Measurements from ENCODE around the gene CLCN3.
A peak's percentile ranks its signal among the peaks of the same experiment; 100 is the strongest.
"Not testable (repeated sequence)": the region's sequence is repeated elsewhere in the genome, so short reads cannot be mapped to it uniquely, and the experiment has no call there.

The CLCN3 gene

DNA sequence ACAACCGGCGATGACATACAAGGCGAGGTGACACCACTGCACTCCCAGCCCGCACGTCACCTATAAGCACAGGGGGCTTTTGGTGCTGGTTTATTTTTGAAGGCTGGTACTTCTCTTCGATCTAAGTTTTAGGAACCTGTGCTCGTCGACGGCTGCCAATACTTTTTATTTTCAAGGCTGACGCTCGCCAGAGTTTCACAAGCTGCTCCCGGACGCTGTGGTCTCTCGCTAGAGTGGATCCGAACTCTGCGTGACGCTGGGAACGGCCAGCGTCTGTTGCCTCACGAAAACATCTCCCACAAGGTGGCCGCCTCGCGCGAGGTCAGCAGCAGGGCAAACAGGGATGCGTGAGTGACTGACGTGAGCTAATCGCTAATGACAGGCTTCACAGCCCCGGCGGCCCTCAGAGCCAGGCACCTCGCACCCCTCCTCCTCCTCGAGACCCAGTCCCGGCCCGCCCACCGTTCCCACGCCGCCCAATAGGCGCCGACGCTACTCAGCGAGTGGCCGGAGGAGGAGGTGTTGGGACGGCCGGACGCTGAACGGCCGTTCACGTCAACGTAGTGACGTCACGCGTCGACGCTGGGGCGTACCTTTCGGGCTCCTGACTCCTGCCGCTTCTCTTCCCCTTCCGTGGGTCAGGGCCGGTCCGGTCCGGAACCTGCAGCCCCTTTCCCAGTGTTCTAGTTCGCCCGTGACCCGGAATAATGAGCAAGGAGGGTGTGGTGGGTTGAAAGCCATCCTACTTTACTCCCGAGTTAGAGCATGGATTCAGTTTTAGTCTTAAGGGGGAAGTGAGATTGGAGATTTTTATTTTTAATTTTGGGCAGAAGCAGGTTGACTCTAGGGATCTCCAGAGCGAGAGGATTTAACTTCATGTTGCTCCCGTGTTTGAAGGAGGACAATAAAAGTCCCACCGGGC lies at the start of gene CLCN3:
CLCN3 (plus strand) TSS at position 621 of the 922 bp plus-strand sequence. CDS start 15,351 bp downstream, outside the sequence.
- peak; percentile 95 for DNase-seq

GRCh38 chr4:169571012-169571411 lies 49.4 kb upstream of the CLCN3 start:
- DNase-seq = not testable (repeated sequence)

DNA sequence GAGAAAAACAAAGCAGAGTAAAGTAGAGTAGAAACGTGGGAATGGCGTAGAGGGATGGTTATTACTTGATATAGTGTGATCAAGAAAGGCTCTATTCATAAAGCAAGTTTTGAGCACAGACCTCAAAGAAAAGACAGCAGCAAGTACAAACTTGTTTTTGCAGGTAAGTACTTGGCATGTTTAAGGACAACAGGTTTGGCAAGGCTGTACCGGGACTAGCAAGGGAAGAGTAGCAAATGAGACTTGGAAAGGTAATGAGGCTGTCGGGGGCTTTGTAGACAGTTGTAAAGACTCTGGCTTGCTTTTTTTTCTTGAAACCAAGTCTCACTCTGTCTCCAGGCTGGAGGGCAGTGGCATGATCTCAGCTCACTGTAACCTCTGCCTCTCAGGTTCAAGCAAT lies 48.9 kb upstream of the CLCN3 start:
- no peak for DNase-seq

GRCh38 chr4:169573889-169574288 lies 46.5 kb upstream of the CLCN3 start:
- no peak for DNase-seq

DNA sequence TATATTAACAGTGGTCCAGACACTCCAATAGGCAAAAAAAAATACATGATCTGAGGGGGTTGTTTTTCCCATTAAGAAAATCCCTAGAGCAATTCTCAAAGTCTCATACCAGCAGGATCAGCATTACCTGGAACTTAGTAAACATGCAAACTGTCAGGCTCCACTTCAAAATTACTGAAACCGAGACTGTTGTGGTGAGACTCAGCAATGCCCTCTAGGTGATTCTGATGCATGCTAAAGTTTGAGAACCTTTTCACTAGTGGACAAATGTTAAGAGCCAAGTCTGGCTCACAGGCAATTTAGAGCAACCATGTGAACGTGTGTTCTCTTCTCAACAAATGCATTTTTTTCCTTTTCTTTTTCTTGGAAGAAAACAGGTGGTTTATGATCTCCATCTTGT lies 38.2 kb upstream of the CLCN3 start:
- DNase-seq = no peak

- DNase-seq = no peak
These were observed 37.7 kb upstream of the CLCN3 start for GRCh38 chr4:169582706-169583105.

DNA sequence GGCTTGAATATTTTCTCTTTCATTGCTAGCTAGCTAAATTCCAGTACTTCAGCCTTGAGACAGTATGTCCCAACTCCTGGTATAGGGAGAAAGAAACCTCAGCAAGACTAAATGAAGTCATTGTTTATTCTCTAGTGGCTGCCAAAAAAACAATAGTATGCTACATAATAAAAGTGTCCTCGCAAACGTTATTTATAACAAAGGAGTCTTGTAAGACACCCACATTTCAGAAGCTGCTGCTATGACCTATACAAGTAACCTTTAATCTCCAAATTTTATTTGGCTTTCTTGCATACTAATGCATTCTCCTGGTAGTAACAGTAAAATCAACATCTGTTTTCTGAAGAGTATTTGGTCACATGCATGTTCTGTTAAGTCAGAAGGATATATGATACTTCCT lies 36.8 kb upstream of the CLCN3 start:
- DNase-seq = no peak

DNA sequence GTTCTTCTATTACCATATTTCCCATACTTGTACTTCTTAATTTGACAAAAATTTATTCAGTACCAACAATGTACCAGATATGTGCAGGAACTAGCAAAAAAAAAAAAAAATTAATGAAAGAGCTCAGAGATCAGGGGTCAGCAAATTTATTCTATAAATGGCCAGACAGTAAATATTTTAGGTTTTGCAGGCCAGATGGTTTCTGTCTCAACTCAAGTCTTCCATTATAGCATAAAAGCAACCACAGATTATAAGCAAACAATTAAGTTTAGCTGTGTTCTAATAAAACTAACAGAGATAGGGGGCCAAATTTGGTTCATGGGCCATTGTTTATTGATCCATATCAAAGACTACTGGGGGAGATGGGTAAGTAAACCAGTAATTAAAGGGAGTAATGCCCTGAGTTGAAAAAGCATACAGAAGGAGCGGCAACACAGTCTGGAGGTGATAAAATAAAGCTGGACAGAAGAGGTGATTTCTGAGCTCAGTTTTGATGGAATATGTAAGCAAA lies 27.3 kb upstream of the CLCN3 start:
- DNase-seq = no peak

GRCh38 chr4:169594560-169595195 lies 25.7 kb upstream of the CLCN3 start:
- DNase-seq = no peak

- DNase-seq = no peak
These were observed 19.2 kb upstream of the CLCN3 start for GRCh38 chr4:169601016-169601771.

DNA sequence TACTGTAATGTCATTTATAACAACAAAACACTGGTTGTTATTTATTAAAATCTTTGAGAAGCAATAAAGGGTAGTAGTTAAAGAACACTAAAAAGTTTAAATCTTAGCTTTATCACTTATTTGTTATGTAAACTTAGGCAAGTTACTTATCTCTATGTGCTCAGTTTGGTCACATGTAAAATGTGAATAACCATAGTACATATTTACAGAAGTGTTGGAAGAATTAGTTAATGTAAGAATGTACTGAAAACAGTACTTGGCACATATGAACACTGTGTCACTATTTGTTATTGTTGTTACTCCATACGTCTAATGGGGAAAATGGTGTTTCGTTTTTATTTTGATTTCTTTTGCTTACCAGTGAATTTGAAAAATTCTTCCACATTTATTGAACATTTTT lies 17.1 kb upstream of the CLCN3 start:
- DNase-seq = no peak

DNA sequence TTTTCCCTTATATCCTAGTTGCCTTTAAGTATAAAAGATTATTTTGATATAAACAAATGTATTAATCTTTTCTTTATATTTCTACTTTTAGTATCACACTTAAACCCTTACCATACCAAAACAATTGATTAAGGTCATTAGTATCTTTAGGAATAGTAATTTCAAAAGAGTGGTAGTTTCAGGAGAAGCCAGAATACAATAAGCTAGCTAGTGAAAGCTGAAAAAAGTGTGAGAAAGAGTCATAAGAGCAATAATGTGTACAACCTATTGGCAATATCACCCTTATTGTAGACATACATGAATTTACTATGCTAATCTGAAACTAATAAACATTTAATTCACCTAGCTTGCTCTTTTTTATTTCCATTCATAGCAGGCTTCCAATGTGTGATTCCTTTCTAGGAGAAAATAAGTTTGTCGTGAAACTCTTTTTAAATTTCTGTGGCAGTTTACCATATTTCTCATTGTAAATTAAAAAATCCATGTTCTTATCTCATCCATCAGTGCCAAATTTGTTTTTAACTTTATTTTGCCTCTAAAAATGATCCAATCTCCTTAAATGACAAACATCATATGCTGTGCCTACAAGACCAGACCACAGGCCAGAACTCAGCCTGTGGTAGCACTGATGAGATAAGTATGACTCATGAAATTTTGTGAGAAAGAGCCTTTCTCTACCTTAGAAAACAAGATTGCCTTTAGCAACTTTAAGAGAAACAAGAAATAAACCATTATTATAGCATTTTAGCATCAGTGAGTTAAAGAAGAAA lies 16.1 kb upstream of the CLCN3 start:
- DNase-seq = peak; percentile 32

DNA sequence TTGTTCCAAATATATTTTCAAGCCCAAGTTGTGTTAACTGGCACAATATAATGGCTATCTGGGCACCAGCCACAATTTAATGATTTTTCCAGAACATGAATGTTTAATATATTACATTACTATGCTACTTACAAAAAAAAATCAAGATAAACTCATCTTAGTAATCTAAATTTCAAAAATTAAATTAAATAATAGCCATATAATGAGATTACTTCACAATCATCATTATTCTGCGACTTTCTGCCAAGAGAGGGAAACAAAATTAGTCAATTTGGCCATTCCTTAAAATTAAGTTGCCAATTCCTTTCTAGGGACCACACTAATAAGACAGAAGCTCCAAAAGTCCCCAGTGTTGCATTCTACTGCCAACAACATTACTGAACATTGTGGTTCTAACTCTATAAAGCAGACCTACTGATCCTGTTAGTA lies 15.5 kb upstream of the CLCN3 start:
- no peak for DNase-seq

GRCh38 chr4:169611157-169611556 lies 9.2 kb upstream of the CLCN3 start:
- no peak for DNase-seq

DNA sequence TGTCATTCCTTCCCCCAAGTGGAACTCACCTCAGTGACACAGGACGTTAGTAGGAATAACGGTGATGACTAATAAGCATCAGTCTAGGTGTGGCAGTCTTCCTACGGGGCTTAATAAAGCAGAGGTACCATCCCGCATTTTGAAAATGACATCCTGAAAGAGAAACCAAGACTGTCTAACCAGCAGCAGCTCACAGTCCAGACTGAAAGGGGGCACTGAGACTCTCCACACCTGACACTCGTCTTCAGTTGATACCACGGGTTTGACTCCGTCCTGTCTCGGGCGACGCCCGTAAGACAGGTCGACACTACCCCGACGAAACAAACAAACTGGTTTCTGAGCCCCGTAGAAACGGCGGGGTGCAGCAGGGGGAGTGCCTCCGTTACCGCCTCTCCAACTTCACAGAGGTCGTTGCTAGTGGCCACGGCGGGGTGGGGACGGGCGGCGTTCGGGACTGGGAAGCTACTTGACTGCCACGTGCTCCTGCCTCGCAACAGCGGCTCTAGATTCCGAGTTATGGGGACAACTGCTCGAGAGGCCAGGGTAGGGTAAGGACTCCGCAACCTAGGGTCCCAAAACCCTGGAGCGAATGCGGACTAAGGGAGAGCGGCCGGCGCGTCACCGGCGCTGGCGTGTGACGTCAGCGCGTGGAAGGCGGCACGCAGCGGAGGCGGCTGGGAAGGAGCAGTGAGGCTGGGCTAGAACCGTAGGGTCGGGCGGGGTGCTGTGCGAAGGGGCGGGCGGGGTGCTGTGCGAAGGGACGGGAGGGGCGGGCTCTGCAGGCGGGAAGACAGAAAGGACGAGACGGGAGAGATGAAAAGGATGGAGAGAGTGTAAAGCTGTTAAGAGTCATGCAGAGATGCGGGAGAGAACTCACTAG lies 8.1 kb upstream of the CLCN3 start, which contains the start of gene NEK1:
NEK1 (minus strand) TSS at position 593 of the 880 bp plus-strand sequence. CDS start 9,953 bp downstream, outside the sequence.
- DNase-seq = peak; percentile 74

- peak; percentile 81 for DNase-seq
These were observed 7.2 kb upstream of the CLCN3 start for GRCh38 chr4:169612871-169613859.

- peak; percentile 48 for DNase-seq
These were observed 4.8 kb upstream of the CLCN3 start for GRCh38 chr4:169615467-169616106.

GRCh38 chr4:169616846-169617245 lies 3.5 kb upstream of the CLCN3 start:
- no peak for DNase-seq

GRCh38 chr4:169617306-169617705 lies 3.1 kb upstream of the CLCN3 start:
- no peak for DNase-seq

All from kidney glomerular epithelial cell (primary cell).